ENCODE measurements around the gene NPM3.

NPM3 gene

DNA sequence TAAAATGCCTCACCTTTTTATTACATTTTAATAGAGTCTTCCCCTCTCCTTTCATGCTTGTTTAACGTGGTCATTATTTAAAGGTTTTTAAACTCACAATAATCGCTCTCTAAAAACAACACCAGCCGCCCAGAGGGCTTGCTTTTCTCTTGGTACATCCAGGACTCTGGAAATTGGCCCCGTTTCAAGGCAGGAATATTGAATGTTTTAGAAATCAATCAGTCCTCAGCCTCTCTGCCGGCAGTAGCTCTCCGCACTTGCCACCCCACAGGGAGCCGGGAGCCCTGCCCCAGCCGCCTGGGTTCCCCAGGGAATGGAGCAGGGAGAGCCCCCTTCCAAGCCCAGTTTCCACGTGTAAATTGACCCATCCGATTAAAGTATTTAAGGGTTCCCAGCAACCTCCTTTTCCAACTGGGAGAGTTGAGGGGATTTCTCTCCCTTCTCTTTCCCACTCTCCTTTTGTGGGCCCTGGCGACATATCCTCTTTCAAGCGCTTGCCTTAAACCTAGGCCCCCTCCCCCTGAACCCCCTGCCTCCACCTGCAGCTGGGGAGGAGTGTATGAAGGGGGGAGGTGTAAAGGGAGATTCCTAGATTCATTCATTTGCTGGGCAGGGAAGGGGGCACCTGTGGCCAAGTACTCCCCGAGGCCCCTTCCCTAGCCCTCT is 9.2 kb downstream of the NPM3 start:
- no peaks in the 10 kb centered on the region for H3K9me3 Mint-ChIP-seq
- no peak for DNase-seq
- H3K27ac Mint-ChIP-seq: no peak overlapping the region
- no peak for ATAC-seq
- H3K36me3 Mint-ChIP-seq (ENCODE audit: low read depth): peaks cover 14% of the 10 kb centered on the region
- H3K4me1 Mint-ChIP-seq: peaks cover 16% of the 10 kb centered on the region
- no peak overlapping the region for H3K4me3 Mint-ChIP-seq
- peaks cover 62% of the 10 kb centered on the region for H3K27me3 Mint-ChIP-seq

DNA sequence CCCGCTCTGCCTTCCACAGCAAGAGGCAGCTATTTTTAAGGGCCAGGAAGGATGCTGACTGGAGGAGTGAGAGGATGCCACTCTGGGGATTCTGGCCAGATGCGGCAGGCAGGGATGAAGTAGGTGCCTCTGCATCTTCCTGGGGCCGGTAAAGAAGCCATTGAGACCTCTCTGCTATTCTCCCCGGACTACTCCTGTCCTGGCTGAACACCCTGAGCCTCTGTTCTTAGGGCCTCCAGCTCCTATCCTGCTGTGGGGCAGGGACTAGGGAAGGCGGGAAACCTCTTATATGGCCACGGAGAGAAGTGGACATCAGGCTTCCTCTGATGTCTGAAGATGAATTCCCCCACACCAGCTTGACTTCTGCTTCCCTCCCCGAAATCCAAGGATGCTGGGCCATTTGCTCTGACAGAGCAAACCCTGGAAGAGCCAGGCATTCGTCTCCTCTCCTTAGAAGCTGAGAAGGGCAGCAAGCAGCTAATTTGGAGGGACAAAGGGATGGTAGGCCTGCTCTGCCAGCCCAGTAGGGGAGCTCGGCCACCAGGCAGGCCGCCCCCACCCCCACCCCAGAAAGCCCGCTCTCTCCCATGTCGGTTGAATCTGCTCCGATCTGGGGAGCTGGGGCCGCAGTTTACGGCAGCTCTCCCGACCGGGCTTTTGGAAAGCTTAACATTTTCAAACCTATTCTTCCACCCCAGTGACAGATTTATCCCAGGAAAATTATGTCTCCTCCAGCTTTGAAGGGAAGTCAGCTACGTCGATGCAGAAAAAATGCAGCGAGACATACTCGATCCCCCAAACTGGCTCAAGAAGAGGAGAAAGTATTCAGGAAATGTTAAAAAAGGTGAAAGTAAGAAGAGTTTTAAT is 10.1 kb downstream of the NPM3 start:
- no peak overlapping the region for H3K4me3 Mint-ChIP-seq
- no peaks in the 10 kb centered on the region for H3K9me3 Mint-ChIP-seq
- H3K36me3 Mint-ChIP-seq (ENCODE audit: low read depth): peaks cover 9% of the 10 kb centered on the region
- peaks cover 9% of the 10 kb centered on the region for H3K4me1 Mint-ChIP-seq
- H3K27ac Mint-ChIP-seq: no peak overlapping the region
- ATAC-seq: no peak
- no peak for DNase-seq
- peaks cover 63% of the 10 kb centered on the region for H3K27me3 Mint-ChIP-seq

DNA sequence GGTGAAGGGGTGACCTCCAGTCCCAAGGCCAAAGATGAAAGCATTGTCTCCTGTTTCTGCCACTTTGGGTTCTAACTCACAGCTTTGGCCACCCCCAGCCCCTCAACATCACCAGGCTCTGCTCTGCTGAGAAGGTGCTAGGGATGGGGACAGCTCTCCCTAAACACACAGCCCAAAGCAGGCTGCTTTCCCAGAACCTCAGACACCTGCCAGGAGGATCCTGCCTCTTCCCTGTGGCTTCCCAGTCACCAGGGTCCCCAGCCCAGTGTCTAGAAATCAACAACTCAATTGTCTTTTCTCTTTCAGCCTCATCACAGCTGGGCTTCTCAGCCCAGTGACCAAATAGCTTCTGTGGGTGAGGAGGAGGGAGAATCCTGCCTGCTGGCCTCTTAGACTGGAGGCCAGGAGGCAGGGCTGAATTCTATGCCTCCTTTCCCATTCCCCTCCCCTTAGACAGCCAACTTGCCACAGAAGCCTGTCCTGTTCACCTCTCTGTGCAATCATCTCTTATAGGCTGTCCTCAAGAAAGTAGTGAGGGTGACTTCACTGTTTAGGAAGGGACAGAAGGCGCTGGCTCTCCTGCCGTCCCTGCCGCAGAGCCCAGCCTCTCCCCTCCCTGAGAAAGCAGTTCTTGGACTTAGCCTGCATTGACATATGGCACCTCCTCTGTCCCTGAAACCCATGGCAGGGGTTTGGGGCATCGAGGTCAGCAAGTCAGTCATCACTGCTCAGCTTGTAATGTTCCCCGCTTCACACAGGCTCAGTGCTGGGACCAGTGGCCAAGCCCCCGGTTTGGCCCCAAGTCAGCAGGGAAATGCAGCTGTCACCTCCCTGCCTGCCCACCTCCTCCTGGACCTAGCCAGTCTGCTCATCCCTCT is 11.0 kb downstream of the NPM3 start:
- H3K4me3 Mint-ChIP-seq: no peak overlapping the region
- no peaks in the 10 kb centered on the region for H3K9me3 Mint-ChIP-seq
- H3K27me3 Mint-ChIP-seq: peaks cover 54% of the 10 kb centered on the region
- DNase-seq (no peak), ATAC-seq (no peak)
- H3K27ac Mint-ChIP-seq: no peak overlapping the region
- H3K36me3 Mint-ChIP-seq (ENCODE audit: low read depth): peaks cover under 1% of the 10 kb centered on the region
- peaks cover 9% of the 10 kb centered on the region for H3K4me1 Mint-ChIP-seq

DNA sequence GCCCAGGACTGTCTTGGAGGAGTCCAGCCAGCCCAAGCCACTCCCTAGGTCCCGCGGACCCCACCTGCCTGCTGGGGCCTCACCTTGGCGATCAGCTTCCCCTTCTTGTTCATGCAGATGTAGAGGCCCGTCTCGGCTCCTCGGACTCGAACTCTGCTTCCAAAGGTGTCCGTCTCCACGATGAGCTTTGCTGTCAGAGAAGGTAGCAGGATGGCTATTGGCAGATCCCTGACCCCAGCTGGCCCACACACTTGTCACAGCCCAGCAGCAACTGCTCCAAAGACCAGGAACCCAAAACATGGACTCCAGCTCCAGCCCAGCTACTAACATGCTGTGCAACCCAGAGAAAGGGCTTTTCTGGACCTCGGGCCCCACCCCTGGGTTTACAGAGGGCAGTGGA is 11.9 kb downstream of the NPM3 start:
- Mint-ChIP-seq H3K36me3 (ENCODE audit: low read depth) (no peaks in the 10 kb centered on the region), H3K27ac (no peak overlapping the region), H3K4me3 (no peak overlapping the region), H3K4me1 (peaks cover 5% of the 10 kb centered on the region), H3K9me3 (no peaks in the 10 kb centered on the region), H3K27me3 (peaks cover 55% of the 10 kb centered on the region)
- ATAC-seq (no peak), DNase-seq (no peak)

DNA sequence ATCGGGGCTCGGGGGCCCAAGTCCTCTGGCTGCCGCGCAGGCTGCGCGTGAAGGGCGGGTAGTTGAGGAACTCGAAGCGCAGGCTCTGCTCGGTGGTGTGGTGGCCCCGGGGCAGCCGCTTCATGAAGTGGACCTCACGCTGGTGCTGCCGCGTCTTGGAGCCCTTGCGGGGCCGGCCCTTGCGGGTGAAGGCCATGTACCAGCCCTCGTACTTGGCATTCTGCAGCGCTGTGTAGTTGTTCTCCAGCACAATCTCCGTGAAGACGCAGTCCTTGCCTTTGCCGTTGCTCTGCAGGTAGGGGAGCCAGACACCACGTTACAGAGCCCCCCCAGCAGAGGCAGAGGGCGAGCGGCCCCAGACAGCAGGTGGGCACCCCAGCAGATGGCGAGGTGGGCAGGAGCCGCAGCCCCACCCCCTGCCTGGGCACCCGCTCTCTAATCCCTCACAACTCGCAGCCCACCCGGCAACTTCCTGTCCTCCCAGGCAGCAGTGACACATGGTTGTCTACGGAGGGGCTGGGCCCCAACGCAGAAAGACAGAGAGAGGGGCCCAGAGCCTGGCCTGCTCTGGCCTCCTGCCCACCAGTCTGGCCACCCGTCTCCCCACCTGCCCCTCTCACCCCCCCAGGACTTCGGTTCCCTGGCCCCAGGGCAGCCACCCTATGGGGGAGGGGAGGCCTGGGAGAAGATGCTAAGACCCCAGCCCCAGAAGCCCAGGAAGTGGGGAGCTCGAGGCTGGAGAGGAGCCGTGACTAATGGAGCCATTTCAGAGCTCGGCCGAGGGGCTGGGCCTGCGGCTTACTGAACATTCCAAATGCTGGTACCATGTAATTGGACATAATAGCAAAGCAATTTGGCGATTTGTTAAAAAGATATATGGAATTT is 12.7 kb downstream of the NPM3 start:
- no peak overlapping the region for H3K4me3 Mint-ChIP-seq
- no peak overlapping the region for H3K27ac Mint-ChIP-seq
- H3K9me3 Mint-ChIP-seq: no peaks in the 10 kb centered on the region

DNA sequence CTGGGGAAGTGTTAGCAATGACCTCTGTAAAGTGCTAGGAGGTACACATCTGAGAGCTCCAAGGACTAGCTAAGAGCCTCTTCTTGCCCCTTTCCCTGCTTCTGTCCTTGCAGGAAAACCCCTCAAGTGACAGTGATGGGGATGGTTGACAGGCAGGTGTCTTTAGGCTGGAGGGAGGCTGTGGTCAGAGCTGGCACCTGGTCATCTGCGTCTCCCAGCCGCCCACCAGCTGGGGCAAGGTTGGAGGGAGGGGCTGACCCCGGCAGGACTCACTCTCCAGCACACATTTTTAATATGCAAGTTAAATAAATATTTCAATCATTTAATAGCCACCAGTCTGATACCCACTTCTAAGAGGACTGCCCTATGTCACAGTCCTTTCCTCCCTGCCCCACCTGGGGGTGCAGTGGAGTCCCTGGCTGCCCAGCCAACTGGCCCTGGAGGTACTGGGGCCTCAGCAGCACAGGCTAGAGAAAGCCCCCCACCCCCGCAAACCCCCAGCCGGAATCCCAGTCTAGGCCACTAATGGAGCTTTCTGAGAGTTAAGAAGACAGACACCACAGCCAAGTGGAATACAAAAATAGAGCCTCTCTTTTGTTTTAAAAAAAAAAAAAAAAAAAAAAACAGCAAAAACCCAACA is 13.6 kb downstream of the NPM3 start:
- ATAC-seq (no peak), DNase-seq (no peak)
- no peaks in the 10 kb centered on the region for H3K36me3 Mint-ChIP-seq (ENCODE audit: low read depth)
- peaks cover 56% of the 10 kb centered on the region for H3K27me3 Mint-ChIP-seq
- H3K4me1 Mint-ChIP-seq: peaks cover 3% of the 10 kb centered on the region
- H3K4me3 Mint-ChIP-seq: no peak overlapping the region
- H3K27ac Mint-ChIP-seq: no peak overlapping the region
- H3K9me3 Mint-ChIP-seq: no peaks in the 10 kb centered on the region

More for the DNA sequence above, 12.7 kb downstream of the NPM3 start:
- Mint-ChIP-seq H3K36me3 (ENCODE audit: low read depth) (no peaks in the 10 kb centered on the region), H3K27me3 (peaks cover 60% of the 10 kb centered on the region), H3K4me1 (peaks cover 5% of the 10 kb centered on the region)
- ATAC-seq (no peak), DNase-seq (no peak)

DNA sequence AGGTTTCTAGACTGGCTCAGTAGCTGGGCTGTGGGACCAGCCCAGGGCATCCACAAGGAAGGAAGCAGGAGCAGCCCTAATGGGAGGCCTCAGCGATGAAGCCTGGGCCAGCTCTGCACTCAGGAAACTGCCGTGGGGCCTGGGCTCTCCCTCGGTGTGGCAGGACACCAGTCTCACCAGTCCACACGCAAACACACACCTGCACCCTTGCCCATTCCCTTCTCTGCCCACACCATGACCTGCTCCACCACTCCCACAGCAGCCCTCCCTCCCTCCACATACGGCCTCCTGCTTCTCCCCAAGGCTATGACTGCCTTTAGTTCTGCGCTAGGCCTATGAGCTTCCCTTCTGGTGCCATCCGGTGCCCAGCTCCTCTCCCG is 14.5 kb downstream of the NPM3 start:
- H3K4me1 Mint-ChIP-seq: no peaks in the 10 kb centered on the region
- no peak overlapping the region for H3K4me3 Mint-ChIP-seq
- H3K27me3 Mint-ChIP-seq: peaks cover 49% of the 10 kb centered on the region
- DNase-seq: no peak
- H3K36me3 Mint-ChIP-seq (ENCODE audit: low read depth): no peaks in the 10 kb centered on the region
- no peak for ATAC-seq
- H3K9me3 Mint-ChIP-seq: no peaks in the 10 kb centered on the region
- H3K27ac Mint-ChIP-seq: no peak overlapping the region

DNA sequence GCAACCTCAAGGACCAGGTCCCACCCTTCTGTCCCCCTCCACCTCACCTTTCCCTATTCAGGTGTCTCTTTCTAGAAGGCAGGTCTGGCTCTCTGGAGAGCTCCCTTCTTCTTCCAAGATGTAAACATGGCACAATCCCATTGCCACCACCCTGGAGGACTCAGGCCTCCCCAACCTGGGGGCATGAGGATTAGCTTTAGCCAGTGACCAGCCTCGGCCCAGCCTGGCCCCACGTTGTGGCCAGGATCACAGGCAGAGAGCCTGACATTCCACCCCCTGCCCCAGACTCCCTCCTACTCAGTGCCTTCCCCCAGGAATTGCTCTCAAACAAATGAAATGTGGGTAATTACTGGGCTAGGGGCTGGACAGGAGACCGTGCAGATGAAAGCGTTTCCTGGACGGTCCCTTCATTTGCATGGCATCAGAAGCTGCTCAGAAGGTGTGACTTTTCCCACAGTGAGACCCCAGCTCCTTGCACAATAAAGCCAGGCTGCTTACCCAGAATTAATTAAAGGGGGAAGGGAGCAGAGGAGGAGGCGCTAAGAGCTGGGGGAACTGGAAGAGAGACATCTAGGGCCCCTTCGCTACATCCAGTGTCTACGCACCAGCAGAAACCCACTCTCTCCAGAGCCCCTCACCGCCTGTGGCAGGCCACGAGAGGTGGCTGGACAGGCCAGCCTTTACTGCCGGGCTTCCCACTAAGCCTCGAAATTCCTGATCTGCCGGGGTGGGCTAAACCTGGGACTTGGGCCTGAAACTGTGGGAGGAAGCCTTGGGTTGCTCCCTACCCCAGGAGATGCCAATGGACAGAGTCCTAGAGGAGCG is 15.1 kb downstream of the NPM3 start:
- Mint-ChIP-seq H3K9me3 (no peaks in the 10 kb centered on the region), H3K27me3 (peaks cover 45% of the 10 kb centered on the region), H3K4me3 (no peak overlapping the region), H3K36me3 (ENCODE audit: low read depth) (no peaks in the 10 kb centered on the region), H3K27ac (no peak overlapping the region), H3K4me1 (no peaks in the 10 kb centered on the region)
- DNase-seq (no peak), ATAC-seq (no peak)

DNA sequence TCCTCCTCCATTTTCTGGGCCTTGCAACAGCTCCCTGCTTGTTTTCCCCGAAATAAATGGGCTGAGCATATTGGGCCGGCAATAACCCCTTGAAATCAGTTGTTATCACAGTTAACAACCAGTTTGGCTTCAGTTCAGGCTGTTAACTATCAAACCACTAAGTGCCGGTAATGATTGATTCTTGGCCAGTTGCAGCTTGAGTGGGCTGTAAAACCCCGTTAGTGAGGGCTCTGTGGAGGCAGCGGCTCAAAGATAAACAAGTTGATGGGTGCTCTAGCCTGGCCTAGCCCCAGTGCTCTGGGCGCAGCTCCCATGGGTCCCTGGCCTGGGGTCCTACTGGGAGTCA is 15.7 kb downstream of the NPM3 start:
- H3K4me1 Mint-ChIP-seq: no peaks in the 10 kb centered on the region
- no peaks in the 10 kb centered on the region for H3K9me3 Mint-ChIP-seq
- no peak overlapping the region for H3K4me3 Mint-ChIP-seq
- H3K27me3 Mint-ChIP-seq: peaks cover 40% of the 10 kb centered on the region
- DNase-seq: no peak
- no peak for ATAC-seq
- H3K27ac Mint-ChIP-seq: no peak overlapping the region
- no peaks in the 10 kb centered on the region for H3K36me3 Mint-ChIP-seq (ENCODE audit: low read depth)

DNA sequence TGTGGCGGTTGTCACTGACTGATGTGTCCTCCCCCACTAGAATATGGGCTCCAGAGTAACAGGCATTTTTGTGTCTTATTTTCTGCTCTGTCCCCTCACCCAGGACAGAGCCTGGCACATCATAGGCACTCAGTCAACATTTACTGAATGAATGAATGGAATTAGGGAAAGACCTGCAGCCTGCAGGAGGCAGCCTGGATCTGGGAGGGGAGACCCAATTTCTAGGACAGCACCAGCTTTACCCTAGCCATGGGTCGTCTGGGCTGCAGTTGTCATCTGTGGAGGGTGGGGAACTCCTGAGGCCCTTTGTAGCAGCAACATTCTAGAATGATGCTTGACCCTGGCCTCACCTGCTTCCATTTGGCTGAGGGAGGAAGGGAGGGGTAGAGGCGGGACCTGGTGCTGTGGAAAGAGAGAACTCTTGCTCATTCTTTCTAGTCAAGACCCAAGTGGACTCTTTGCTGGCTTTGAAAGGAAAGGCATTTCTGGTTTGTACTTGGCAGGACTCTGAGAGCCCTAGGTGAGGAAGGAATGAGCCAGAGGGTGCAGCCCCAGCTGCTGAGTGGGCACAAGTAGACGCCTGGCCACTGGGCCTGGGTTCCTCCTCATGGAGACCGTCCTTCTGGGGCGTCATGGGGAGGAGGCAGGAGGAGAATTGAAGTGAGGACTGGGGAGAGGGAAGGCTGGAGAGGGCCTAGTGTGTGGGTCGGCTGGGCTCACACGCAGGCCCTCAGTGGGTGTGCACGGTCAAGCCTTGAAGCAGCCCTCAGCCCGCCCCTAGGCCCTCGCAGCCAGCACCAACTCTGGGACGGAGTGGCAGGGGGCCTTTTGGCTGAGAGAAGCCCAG is 16.3 kb downstream of the NPM3 start:
- H3K27ac Mint-ChIP-seq: no peak overlapping the region
- H3K9me3 Mint-ChIP-seq: no peaks in the 10 kb centered on the region
- H3K4me3 Mint-ChIP-seq: no peak overlapping the region
- ATAC-seq: no peak
- H3K4me1 Mint-ChIP-seq: no peaks in the 10 kb centered on the region
- no peak for DNase-seq
- no peaks in the 10 kb centered on the region for H3K36me3 Mint-ChIP-seq (ENCODE audit: low read depth)
- H3K27me3 Mint-ChIP-seq: peaks cover 34% of the 10 kb centered on the region

DNA sequence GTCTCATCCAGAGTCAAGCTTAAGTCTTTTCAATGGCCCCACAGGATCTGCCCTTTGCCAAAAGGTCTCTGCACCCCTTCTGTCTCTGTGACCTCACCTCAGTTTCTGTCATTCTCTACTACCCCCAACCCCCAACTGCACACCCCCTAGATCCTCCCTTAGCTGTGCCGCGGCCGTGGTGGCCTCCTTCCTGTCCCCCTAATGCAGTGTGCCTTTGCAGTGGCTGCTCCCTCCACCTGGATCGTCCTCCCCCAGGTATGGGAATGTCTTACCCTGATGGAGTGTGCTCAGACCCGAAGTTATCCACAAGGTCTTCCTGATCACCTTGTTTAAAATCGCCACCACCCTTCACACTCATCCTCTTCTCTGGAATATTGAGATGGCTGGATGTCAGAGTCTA is 16.9 kb downstream of the NPM3 start:
- ATAC-seq (no peak), DNase-seq (no peak)
- H3K36me3 Mint-ChIP-seq (ENCODE audit: low read depth): no peaks in the 10 kb centered on the region
- H3K27ac Mint-ChIP-seq: no peak overlapping the region
- H3K4me3 Mint-ChIP-seq: no peak overlapping the region
- H3K4me1 Mint-ChIP-seq: no peaks in the 10 kb centered on the region
- no peaks in the 10 kb centered on the region for H3K9me3 Mint-ChIP-seq
- H3K27me3 Mint-ChIP-seq: peaks cover 29% of the 10 kb centered on the region

DNA sequence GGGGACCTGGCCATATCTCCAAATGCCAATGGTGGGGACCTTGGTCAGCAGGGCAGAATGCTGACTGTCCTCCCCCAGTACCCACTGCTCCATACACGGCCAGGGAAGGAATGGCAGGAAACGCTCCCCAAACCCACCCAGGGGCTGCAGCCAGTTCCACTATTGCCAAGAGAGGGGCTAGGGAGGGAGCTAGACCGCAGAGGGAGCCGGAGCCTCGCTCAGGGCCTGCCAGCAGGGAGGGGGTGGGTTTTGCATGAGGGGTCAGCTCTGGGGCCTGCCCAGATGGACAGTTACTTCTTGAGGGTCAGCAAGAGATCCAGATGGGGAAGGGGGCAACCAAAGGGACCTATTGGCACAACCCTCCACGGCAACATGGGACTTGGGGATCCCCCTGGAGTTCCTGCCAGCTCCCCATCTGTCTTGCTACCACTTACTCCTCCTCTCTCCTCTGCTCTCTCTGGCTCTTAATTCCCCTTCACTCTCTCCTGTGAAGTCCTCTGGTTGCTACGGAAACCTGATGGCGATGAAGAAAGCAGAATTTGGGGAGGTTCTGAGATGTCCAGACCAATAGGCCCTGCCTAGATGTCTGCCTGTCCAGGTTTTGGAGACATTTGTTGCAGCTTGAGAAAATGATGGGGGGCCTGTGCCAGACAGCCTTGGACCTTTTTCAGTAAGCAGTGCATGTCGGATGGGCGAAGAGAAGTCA is 20.0 kb downstream of the NPM3 start:
- no peaks in the 10 kb centered on the region for H3K9me3 Mint-ChIP-seq
- no peaks in the 10 kb centered on the region for H3K4me1 Mint-ChIP-seq
- no peak for ATAC-seq
- H3K36me3 Mint-ChIP-seq (ENCODE audit: low read depth): no peaks in the 10 kb centered on the region
- H3K4me3 Mint-ChIP-seq: no peak overlapping the region
- H3K27ac Mint-ChIP-seq: no peak overlapping the region
- no peak for DNase-seq
- peaks cover 23% of the 10 kb centered on the region for H3K27me3 Mint-ChIP-seq
